Brain microvascular endothelial cell (primary cell): Measurements from ENCODE around the gene ADAMTSL1.
A peak's percentile ranks its signal among the peaks of the same experiment; 100 is the strongest.

ENCODE experiments used
- DNase-seq: peaks from one replicate; pipeline ENCODE4 v3.0.0-alpha.2; 2020
- H3K27ac ChIP-seq: fragments of 250-450 bp; sonication (Bioruptor Pico); 2 replicates; pipeline ENCODE4 v1.5.1; 2020; ENCODE audit warnings: mild to moderate bottlenecking, moderate library complexity
- H3K27me3 ChIP-seq: fragments of 250-450 bp; sonication (Bioruptor Pico); replicated peaks from 2 replicates; pipeline ENCODE4 v1.5.1; 2020; ENCODE audit warnings: mild to moderate bottlenecking
- H3K36me3 ChIP-seq: fragments of 250-450 bp; sonication (Bioruptor Pico); replicated peaks from 2 replicates; pipeline ENCODE4 v1.5.1; 2020; ENCODE audit warnings: mild to moderate bottlenecking
- H3K4me3 ChIP-seq: 2 replicates; pipeline ENCODE4 v1.5.1; 2011; ENCODE audit warnings: low read depth, mild to moderate bottlenecking, control low read depth, low read length, moderate library complexity
- in situ Hi-C: cut with HindIII; loops from 2 replicates; pipeline ENCODE4 v1.10.0; 2017; ENCODE audit warnings: low sequenced_read_pairs, low pct_ligation_motif_present
- TF ChIP-seq, protein P1 (sequence below): IDR thresholded peaks from 2 replicates; pipeline ENCODE4 v1.5.1; 2011; ENCODE audit warnings: low read depth, mild to moderate bottlenecking, moderate library complexity, low read length, control low read depth, inconsistent platforms; ENCODE audit errors: missing control alignments

The ADAMTSL1 gene

GRCh38 chr9:18819418-18819817, 345.5 kb downstream of the ADAMTSL1 start:
- no peak overlapping the region for H3K27ac ChIP-seq
- peaks cover 19% of the 10 kb centered on the region for H3K36me3 ChIP-seq

DNA sequence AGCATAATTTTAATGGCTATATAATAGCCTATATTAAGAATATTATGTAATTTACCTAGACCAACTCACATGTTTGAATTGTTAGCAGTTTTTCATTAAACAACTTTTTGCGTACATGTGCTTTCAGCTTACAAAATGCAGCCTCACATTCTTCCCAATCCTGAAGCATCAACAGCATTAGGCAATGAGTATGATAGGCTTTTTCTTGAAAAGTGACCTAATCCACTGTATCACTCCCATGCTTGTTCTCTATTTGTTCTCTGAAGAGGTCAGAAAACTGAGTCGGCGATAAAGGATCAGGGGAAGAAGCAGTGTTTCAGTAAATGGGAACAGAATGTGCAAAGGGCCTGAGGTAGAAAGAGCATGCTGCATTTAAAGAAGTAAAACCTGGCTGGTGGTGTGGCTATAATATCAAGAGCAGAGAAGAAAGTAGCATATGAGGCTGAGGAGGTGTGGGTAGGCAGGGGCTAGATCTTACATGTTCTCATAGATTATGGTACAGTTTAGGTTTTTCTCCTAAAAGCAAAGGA, 346.7 kb downstream of the ADAMTSL1 start:
- no peak overlapping the region for H3K4me3 ChIP-seq
- no peaks in the 10 kb centered on the region for H3K27me3 ChIP-seq
- TF ChIP-seq, protein P1, sequence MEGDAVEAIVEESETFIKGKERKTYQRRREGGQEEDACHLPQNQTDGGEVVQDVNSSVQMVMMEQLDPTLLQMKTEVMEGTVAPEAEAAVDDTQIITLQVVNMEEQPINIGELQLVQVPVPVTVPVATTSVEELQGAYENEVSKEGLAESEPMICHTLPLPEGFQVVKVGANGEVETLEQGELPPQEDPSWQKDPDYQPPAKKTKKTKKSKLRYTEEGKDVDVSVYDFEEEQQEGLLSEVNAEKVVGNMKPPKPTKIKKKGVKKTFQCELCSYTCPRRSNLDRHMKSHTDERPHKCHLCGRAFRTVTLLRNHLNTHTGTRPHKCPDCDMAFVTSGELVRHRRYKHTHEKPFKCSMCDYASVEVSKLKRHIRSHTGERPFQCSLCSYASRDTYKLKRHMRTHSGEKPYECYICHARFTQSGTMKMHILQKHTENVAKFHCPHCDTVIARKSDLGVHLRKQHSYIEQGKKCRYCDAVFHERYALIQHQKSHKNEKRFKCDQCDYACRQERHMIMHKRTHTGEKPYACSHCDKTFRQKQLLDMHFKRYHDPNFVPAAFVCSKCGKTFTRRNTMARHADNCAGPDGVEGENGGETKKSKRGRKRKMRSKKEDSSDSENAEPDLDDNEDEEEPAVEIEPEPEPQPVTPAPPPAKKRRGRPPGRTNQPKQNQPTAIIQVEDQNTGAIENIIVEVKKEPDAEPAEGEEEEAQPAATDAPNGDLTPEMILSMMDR: no peak
- no peak for DNase-seq
- no peak overlapping the region for H3K27ac ChIP-seq
- in situ Hi-C loops: no loop called here
- peaks cover 19% of the 10 kb centered on the region for H3K36me3 ChIP-seq

More at GRCh38 chr9:18819418-18819817, 345.5 kb downstream of the ADAMTSL1 start:
- no peak for DNase-seq
- Histone ChIP-seq H3K27me3 (no peaks in the 10 kb centered on the region), H3K4me3 (no peak overlapping the region)
- TF ChIP-seq, protein P1: no peak
- in situ Hi-C loops: no loop called here

DNA sequence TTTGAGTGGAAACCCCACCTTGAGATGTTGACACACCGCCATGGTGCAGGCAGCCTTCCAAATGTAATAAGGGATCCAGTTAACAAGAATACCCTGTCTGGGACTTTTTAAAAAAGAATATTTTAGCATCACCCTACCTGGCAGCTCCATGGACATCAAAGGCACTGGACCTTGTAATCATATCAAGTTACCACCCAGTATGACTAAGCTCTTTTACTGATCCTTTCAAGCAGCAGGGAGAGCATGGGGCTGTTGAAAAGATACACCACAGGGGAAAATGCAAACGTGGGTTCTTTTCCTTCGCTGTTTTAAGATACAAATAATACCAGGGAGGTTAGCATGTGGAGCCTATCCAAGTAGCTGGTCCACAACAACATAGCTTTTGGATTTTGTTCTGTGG, 347.8 kb downstream of the ADAMTSL1 start:
- H3K36me3 ChIP-seq: peaks cover 19% of the 10 kb centered on the region
- no peak overlapping the region for H3K4me3 ChIP-seq
- DNase-seq: no peak
- TF ChIP-seq, protein P1: no peak
- in situ Hi-C loops: no loop called here
- no peak overlapping the region for H3K27ac ChIP-seq
- no peaks in the 10 kb centered on the region for H3K27me3 ChIP-seq

DNA sequence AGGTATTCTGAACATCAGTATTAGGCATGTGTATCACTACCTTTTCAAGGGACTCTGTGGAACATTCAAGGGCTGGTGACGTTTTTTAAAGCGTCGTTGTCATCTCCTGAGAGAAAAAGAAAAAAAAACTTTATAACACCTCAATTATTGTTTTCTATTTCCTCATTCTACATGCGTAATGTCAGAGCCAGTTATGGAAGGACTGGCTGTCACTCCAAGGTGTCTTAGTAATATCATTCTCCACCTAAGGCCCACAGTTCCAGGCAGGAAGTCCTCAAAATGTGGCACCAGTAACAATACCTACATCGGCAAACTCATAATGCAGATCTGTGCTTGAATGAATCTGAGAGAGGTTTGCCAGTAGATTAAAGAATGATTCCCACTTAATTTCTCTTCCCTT, 348.9 kb downstream of the ADAMTSL1 start:
- DNase-seq: no peak
- no peak overlapping the region for H3K4me3 ChIP-seq
- TF ChIP-seq, protein P1: no peak
- in situ Hi-C loops: no loop called here
- peaks cover 14% of the 10 kb centered on the region for H3K36me3 ChIP-seq
- no peak overlapping the region for H3K27ac ChIP-seq
- no peaks in the 10 kb centered on the region for H3K27me3 ChIP-seq

DNA sequence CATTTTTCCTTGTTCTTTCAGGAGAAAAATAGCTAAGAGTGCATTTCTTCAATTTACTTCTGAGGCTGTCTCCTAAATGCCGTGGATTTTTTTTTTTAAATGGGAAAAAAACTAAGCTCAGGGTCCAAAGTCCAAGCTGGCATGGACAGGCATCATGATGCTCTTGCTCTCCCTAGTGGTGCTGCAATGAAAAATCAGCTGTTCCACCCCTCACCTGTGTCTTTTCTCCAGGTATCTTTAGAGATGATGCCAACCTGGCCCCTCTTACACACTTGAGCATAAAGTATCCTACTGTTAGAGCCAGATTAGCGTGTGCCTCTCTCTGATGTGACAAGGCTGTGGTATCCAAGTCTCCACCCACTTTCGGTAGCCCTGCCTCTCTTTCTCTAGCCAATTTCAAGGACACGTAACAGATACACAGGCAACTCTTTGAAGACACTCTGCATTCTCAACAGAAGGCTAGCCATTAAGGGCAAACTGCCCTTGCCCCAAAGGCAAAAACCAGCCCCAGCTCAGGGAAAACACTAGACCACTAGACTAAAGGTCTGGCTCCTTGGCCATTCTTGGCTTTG, 350.2 kb downstream of the ADAMTSL1 start:
- no peak overlapping the region for H3K27ac ChIP-seq
- no peaks in the 10 kb centered on the region for H3K27me3 ChIP-seq
- peaks cover 5% of the 10 kb centered on the region for H3K36me3 ChIP-seq
- TF ChIP-seq, protein P1: peak; percentile 46
- in situ Hi-C loops: no loop called here
- H3K4me3 ChIP-seq: no peak overlapping the region
- no peak for DNase-seq
